Activated CD4-positive, alpha-beta T cell treated with anti-CD3 and anti-CD28 coated beads, Interleukin-2, amount 10 ng/mL, durations not matched to agents 24 days and 14 days (primary cell): ENCODE data around the gene ARMC9. TPM values are rescaled to one million over a fixed set of nuclear protein-coding genes. Genes with fewer than 3 reads are reported as not detected.
"Not testable (repeated sequence)": the region's sequence is repeated elsewhere in the genome, so short reads cannot be mapped to it uniquely, and the experiment has no call there.

Source experiments
- DNase-seq: peaks from one replicate; pipeline ENCODE4 v3.0.0; 2022
- H3K27ac Mint-ChIP-seq: one replicate; pipeline ENCODE4 v1.8.0; 2022; ENCODE audit warnings: mild to moderate bottlenecking, mixed read lengths
- H3K27me3 Mint-ChIP-seq: one replicate; pipeline ENCODE4 v1.8.0; 2022; ENCODE audit warnings: mixed read lengths
- H3K36me3 Mint-ChIP-seq: one replicate; pipeline ENCODE4 v1.8.0; 2022; ENCODE audit warnings: low read depth, mild to moderate bottlenecking, mixed read lengths
- H3K4me1 Mint-ChIP-seq: one replicate; pipeline ENCODE4 v1.8.0; 2021; ENCODE audit warnings: mixed read lengths
- H3K4me3 Mint-ChIP-seq: one replicate; pipeline ENCODE4 v1.8.0; 2022; ENCODE audit warnings: mild to moderate bottlenecking, moderate library complexity, mixed read lengths
- H3K9me3 Mint-ChIP-seq: one replicate; pipeline ENCODE4 v1.8.0; 2021; ENCODE audit warnings: mixed read lengths
- intact Hi-C: fragments of 100-400 bp; cut with micrococcal nuclease; formaldehyde crosslinking; loops from one replicate; pipeline ENCODE4 v1.15.1; 2023
- total RNA-seq: library from RNA; stranded (reverse); gene quantifications from 2 replicates; pipeline ENCODE4 v1.2.3, GENCODE V29; 2022

The ARMC9 gene
- total RNA-seq, 1 donor from 2014 or later, result 5.9 TPM

- H3K4me1 Mint-ChIP-seq, result no peaks in the 10 kb centered on the region
- no peak overlapping the region for H3K4me3 Mint-ChIP-seq
- intact Hi-C loops, result no loop called here
- no peak overlapping the region for H3K27ac Mint-ChIP-seq
- no peaks in the 10 kb centered on the region for H3K27me3 Mint-ChIP-seq
- H3K36me3 Mint-ChIP-seq, result no peaks in the 10 kb centered on the region
- H3K9me3 Mint-ChIP-seq, result no peaks in the 10 kb centered on the region
- DNase-seq, result no peak
Measured at GRCh38 chr2:231336700-231337099, 138.3 kb downstream of the ARMC9 start.

GRCh38 chr2:231337807-231338759 lies 139.7 kb downstream of the ARMC9 start:
- H3K27ac Mint-ChIP-seq, result no peak overlapping the region
- DNase-seq, result no peak
- H3K9me3 Mint-ChIP-seq, result no peaks in the 10 kb centered on the region
- no peaks in the 10 kb centered on the region for H3K36me3 Mint-ChIP-seq
- H3K4me3 Mint-ChIP-seq, result no peak overlapping the region
- no peaks in the 10 kb centered on the region for H3K27me3 Mint-ChIP-seq
- intact Hi-C loops, result no loop called here
- no peaks in the 10 kb centered on the region for H3K4me1 Mint-ChIP-seq

DNA sequence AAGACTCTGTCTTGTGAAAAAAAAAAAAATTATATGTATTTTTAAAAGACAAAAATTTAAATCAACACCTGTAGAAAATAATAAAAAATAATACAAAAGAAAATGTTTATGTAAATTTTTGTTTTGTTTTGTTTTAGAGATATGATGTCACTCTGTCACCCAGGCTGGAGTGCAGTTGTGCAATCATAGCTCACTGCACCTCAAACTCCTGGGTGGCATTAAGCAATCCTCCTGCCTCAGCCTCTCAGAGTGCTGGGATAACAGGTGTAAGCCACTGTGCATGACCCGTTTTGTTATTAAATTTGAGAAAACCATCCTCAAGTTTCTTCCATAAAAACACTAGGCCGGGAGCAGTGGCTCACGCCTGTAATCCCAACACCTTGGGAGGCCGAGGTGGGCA lies 140.9 kb downstream of the ARMC9 start:
- H3K27me3 Mint-ChIP-seq, result peaks cover 2% of the 10 kb centered on the region
- no peaks in the 10 kb centered on the region for H3K36me3 Mint-ChIP-seq
- no peaks in the 10 kb centered on the region for H3K9me3 Mint-ChIP-seq

GRCh38 chr2:231341100-231341499 lies 142.7 kb downstream of the ARMC9 start:
- H3K4me3 Mint-ChIP-seq, result no peak overlapping the region
- intact Hi-C loops, result no loop called here
- no peak overlapping the region for H3K27ac Mint-ChIP-seq

More for the DNA sequence above, 140.9 kb downstream of the ARMC9 start:
- H3K27ac Mint-ChIP-seq, result no peak overlapping the region
- DNase-seq, result no peak
- H3K4me1 Mint-ChIP-seq, result no peaks in the 10 kb centered on the region
- intact Hi-C loops, result no loop called here
- H3K4me3 Mint-ChIP-seq, result no peak overlapping the region

DNA sequence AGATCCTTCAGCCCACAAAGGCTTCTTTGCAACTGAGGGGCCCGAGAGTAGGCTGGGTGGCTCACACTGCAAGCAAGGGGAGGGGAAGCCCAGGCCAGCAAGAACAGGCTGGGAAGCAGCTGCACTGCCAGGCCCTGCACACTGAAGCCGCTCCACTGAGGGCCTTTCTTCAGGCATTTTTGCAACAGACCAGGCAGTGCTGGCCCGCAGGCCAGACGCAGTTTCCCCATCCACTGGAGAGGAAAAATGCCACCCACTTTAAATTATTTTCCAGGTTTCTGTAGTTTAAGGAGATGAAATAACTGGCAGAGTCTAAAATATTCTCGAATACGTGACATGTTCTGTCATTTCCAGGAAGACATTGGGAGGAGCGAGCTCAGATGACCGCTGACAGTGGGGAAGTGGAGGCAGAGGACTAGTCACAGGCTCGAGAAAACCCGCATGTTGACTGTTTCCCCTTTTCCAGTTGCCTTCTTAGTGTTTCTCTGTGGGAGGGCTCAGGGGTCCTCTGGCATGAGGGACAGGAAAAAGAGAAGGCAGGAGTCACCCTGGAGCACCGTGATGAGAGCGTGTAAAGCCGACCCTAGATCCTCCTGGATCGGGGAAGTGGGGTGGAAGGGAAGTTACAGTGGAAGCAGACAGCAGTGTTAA lies 143.8 kb downstream of the ARMC9 start:
- no peak for DNase-seq
- Mint-ChIP-seq H3K36me3 (no peaks in the 10 kb centered on the region), H3K4me1 (no peaks in the 10 kb centered on the region), H3K27ac (no peak overlapping the region), H3K4me3 (no peak overlapping the region), H3K27me3 (peaks cover 11% of the 10 kb centered on the region), H3K9me3 (no peaks in the 10 kb centered on the region)
- intact Hi-C loops, result no loop called here

More at GRCh38 chr2:231341100-231341499, 142.7 kb downstream of the ARMC9 start:
- no peak for DNase-seq
- H3K4me1 Mint-ChIP-seq, result no peaks in the 10 kb centered on the region
- H3K36me3 Mint-ChIP-seq, result no peaks in the 10 kb centered on the region
- peaks cover 11% of the 10 kb centered on the region for H3K27me3 Mint-ChIP-seq
- no peaks in the 10 kb centered on the region for H3K9me3 Mint-ChIP-seq

DNA sequence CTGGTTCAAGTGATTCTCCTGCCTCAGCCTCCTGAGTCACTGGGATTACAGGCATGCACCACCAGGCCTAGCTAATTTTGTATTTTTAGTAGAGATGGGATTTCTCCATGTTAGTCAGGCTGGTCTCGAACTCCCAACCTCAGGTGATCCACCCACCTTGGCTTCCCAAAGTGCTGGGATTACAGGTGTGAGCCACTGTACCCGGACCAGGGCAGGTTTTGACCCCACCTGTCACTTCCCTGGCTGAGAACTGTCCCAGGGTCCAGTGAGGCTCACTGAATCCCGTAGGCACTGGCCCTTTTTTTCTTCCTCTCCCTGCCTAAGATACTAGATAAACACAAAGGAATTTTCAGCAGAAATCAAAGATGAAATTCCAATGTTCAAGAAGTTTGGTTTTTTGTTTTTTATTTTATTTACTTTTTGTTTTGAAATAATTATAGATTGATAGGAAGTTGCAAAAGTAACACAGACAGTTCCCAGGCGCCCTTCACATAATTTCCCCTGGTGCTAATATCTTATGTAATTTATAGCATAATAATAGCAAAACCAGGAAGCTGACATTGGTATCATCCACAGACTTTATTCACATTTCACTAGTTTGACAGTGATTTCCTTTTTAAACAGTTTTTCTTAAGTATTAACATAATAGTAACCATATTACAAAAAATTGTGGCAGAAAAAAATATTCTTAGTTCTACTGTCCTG lies 144.7 kb downstream of the ARMC9 start:
- Mint-ChIP-seq H3K27ac (no peak overlapping the region), H3K9me3 (no peaks in the 10 kb centered on the region), H3K36me3 (no peaks in the 10 kb centered on the region), H3K27me3 (peaks cover 19% of the 10 kb centered on the region), H3K4me3 (no peak overlapping the region), H3K4me1 (no peaks in the 10 kb centered on the region)
- intact Hi-C loops, result no loop called here
- DNase-seq, result no peak

- intact Hi-C loops, result no loop called here
- Mint-ChIP-seq H3K4me3 (no peak overlapping the region), H3K27me3 (peaks cover 24% of the 10 kb centered on the region), H3K27ac (no peak overlapping the region), H3K9me3 (no peaks in the 10 kb centered on the region), H3K4me1 (no peaks in the 10 kb centered on the region), H3K36me3 (no peaks in the 10 kb centered on the region)
- DNase-seq, result no peak
Measured at GRCh38 chr2:231343988-231344387, 145.6 kb downstream of the ARMC9 start.

DNA sequence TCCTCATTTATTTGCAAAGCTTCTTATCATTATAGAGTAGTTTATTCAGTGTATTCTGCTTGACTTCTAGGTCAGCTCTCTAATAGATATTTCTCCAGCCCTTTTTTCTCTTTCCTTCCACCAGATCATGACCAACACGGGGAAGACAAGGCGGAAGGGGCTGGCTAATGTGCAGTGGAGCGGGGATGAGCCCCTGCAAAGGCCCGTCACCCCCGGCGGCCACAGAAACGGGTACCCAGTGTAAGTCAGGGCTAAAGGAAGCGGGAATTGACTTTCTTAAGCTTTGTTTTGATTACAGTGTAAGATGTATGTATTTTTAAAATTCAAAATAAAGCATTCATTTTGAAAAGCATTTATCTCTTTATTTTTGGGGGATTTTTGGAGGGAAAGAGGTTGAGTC lies 146.4 kb downstream of the ARMC9 start:
- Mint-ChIP-seq H3K36me3 (no peaks in the 10 kb centered on the region), H3K27me3 (peaks cover 26% of the 10 kb centered on the region), H3K27ac (no peak overlapping the region), H3K4me3 (no peak overlapping the region), H3K9me3 (no peaks in the 10 kb centered on the region), H3K4me1 (no peaks in the 10 kb centered on the region)
- intact Hi-C loops, result no loop called here
- DNase-seq, result no peak

DNA sequence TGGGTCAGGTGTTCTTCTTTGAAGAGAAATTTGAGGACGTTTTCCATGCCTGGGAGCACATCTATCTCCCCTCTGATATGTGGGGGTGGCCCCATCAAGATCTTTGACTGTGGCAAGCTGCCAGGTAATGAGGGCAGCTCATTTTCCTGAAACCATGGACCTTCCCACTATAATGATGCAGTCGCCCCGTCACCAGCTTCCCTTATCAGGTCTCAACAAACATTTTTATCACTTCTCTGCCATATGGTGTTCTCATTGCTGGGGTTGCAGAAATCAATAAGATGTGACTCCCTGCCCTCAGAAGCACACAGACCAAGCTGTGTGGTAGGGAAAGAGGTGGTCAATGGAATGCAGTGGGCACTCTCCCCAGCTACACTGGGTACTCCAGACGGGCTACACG lies 148.7 kb downstream of the ARMC9 start:
- intact Hi-C loops, result no loop called here
- H3K4me1 Mint-ChIP-seq, result no peaks in the 10 kb centered on the region
- peaks cover 26% of the 10 kb centered on the region for H3K27me3 Mint-ChIP-seq
- H3K36me3 Mint-ChIP-seq, result no peaks in the 10 kb centered on the region
- DNase-seq, result no peak
- no peak overlapping the region for H3K27ac Mint-ChIP-seq
- no peak overlapping the region for H3K4me3 Mint-ChIP-seq
- H3K9me3 Mint-ChIP-seq, result no peaks in the 10 kb centered on the region

- Mint-ChIP-seq H3K4me3 (no peak overlapping the region), H3K36me3 (no peaks in the 10 kb centered on the region), H3K27ac (no peak overlapping the region), H3K9me3 (no peaks in the 10 kb centered on the region), H3K27me3 (peaks cover 26% of the 10 kb centered on the region), H3K4me1 (no peaks in the 10 kb centered on the region)
- DNase-seq, result no peak
- intact Hi-C loops, result no loop called here
Measured at GRCh38 chr2:231347638-231348037, 149.2 kb downstream of the ARMC9 start.

- Mint-ChIP-seq H3K4me3 (no peak overlapping the region), H3K27me3 (peaks cover 26% of the 10 kb centered on the region), H3K27ac (no peak overlapping the region), H3K36me3 (no peaks in the 10 kb centered on the region), H3K9me3 (no peaks in the 10 kb centered on the region), H3K4me1 (no peaks in the 10 kb centered on the region)
- intact Hi-C loops, result no loop called here
- DNase-seq, result no peak
Measured at GRCh38 chr2:231348173-231348572, 149.7 kb downstream of the ARMC9 start.

DNA sequence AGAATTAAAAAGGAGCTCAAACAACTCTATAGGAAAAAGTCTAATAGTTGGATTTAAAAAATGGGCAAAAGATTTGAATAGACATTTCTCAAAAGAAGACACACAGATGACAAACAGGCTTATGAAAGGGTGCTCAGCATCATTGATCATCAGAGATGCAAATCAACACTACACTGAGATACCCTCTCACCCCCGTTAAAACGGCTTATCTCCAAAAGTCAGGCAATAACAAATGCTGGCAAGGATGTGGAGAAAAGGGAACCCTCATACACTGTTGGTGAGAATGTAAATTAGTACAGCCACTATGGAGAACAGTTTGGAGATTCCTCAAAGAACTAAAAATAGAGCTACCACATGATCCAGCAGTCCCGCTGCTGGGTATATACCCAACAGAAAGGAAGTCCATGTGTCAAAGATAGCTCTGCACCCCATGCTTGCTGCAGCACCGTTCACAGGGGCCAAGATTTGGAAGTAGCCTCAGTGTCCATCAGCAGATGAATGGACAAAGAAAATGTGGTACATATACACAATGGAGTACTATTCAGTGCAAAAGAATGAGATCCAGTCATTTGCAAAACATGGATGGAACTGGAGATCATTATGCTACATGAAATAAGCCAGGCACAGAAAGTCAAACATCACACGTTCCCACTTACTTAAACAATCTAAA lies 150.4 kb downstream of the ARMC9 start:
- Mint-ChIP-seq H3K36me3 (no peaks in the 10 kb centered on the region), H3K4me1 (no peaks in the 10 kb centered on the region), H3K4me3 (no peak overlapping the region), H3K9me3 (no peaks in the 10 kb centered on the region), H3K27me3 (peaks cover 26% of the 10 kb centered on the region), H3K27ac (no peak overlapping the region)
- DNase-seq, result no peak
- intact Hi-C loops, result no loop called here

GRCh38 chr2:231349374-231349735 lies 150.9 kb downstream of the ARMC9 start:
- peaks cover 24% of the 10 kb centered on the region for H3K27me3 Mint-ChIP-seq
- H3K4me1 Mint-ChIP-seq, H3K27ac Mint-ChIP-seq: not testable (repeated sequence)

More at GRCh38 chr2:231349374-231349735, 150.9 kb downstream of the ARMC9 start:
- H3K4me3 Mint-ChIP-seq, H3K36me3 Mint-ChIP-seq, DNase-seq, intact Hi-C loops, H3K9me3 Mint-ChIP-seq: not testable (repeated sequence)
